T-helper 2 cell (primary cell): Measurements from ENCODE around the gene PRKCZ.
"Not testable (repeated sequence)": the region's sequence is repeated elsewhere in the genome, so short reads cannot be mapped to it uniquely, and the experiment has no call there.

Experiments
- DNase-seq, 5 experiments: peaks; one replicate each; pipeline versions ENCODE4 v3.0.0 to v3.0.0-alpha.2; 2012 to 2022

The PRKCZ gene

DNA sequence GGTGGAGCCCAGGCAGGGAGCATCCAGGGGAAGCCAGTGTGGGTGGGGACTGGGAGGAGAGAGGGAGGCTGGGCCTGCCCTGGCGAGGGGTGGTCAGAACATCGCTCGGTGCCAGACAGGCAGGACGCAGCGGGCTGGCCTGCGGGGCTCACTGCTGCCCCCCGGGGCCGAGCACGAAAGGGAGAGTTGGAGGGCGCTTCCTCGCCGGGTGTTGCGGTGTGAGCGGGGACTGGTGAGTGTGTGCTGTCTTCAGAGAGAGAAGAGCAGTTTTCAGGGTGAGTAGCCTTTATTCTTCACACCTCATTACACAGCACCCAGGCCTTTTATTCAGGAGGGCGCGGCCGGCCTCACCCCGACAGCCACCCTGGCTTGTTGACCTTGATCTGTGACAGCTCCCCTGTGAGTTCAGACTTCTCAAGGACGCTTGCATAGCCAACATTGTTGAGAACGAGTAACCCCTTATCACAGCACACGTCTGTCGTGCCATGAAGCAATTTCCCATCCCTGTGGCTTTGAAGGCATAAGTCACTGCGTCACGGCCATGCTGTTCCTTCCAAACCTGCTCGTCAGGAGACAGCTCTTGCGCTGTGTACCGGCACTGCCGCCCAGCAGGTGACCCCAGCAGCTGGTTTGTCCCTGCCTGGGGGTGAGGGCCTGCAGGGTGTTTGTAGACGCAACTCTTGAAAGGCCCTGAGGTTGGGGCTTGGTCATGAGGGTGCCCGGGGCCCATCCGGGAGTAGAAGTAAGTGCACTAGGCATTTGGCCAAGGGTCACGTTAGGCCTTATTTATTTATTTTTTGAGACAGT is 54.6 kb downstream of the PRKCZ start:
- DNase-seq = no peak

DNA sequence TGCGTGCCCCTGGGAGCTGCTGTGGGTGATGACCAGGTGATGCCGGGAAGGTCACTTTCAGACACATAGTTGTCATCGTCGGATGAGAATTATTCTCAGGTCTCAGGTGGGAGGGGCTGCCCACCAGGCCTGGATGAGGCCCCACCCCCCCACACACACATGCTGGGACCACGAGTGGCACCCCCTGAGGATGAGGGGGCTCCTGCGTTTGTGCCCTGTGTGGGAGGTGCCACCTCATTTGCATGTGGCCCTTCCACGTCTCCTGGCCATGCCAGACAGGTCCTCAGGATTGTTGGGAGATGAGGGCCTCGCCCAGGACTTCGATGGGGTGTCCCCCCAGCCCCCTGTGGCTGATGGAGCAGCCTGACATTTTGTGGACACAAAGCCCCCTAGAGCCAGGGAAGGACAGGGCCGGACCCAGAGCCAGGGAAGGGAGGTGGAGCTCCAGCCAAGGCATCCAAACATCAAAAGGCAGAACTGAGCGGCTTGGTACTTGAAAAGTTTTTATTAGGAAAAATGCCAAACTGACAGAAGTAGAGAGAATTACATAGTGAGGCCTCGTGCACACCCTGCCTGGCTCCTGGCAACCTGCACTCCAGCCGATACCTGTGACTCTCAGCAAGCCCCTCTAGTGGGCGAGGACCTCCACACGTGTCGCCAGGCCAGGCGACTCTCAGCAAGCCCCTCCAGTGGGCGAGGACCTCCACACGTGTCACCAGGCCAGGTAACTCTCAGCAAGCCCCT is 55.7 kb downstream of the PRKCZ start:
- DNase-seq = no peak

- DNase-seq = no peak
Observed at GRCh38 chr1:2106659-2107405, 56.6 kb downstream of the PRKCZ start.

DNA sequence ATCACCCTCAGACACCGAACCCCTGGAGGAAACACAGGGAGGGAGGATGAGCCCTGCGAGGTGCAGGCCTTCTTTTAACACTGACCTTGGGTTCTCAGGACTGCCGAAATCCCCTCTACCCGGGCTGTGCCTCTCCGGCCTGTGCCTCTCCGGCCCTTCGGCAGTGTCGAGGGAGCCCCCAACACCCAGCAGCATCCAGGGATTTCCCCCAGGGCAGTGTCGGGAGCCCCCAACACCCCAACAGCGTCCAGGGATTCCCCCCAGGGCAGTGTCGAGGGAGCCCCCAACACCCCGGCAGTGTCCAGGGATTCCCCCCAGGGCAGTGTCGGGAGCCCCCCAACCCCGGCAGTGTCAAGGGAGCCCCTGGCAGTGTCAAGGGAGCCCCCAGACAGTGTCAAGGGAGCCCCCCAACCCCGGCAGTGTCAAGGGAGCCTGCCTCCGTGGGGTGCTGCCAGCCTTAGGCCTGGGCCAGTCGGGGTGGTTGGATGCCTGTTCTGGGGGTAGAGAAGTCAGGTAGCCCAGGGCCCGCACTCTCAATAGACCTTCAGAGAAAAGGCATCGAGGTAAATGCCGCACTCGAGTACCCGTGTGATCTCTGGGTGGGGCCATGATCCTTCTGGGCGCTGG is 57.5 kb downstream of the PRKCZ start:
- DNase-seq = no peak

DNA sequence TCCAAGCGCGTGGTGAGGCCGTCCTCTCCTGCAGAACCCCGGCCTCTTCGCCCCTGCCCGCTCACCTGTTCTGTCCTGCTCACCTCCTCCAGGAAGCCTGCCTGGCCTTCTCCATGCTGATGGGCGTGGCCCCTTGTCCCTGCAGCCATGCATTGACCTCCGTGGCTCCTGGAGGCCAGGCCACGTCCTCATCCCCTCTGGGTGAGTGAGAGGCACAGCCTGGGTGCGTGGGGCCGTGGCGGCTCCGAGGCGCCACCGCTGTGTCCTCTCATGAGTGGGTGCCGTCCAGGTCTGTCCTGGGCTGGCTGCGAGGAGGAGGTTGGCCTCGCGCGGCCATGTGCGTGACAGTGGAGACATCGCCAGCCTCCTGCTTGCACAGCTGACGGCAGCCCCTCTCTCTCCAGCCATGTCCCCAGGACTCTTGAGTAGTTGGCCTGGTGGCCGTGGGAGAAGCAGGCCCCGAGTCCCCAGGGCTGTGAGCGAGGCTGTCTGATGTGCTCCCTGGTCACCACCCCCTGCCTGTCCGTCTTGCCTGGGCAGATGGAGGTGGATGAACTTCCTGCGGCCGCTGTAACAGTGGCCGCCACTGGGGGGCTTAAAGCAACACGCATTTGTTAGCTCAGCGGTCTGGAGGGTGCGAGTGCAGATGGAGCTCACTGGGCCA is 58.1 kb downstream of the PRKCZ start:
- no peak for DNase-seq

DNA sequence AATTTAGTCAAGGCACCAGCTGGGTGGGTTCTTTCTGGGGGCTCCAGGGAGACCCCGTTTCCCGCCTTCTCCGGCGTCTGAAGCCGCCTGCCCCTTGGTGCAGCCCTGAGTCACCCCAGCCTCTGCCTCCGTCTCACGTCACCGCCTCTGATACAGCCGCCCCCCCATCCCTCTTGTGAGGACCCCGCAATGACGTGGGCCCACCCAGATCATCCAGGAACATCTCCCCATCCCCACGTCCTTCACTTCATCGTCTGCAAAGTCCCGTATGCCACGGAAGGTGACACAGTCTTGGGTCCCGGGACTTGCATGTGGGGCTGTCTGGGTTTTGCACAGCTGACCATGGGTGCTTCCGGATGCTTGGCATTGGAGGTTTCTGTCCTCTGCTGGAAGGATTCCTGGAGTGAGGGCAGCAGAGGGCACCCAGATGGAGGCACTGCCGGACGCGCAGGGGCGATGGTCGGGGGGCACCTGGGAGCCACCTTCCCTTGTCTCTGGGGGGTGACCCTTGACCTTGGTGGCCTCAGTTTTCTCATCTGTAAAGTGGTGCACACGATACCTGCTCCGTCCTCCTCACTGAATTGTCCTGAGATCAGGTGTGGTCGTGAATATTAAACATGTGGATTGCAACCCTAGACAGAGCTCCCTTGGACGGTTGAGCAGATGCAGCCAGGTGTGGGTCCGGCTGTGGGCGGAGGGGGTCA is 58.8 kb downstream of the PRKCZ start:
- no peak for DNase-seq

GRCh38 chr1:2109581-2110021 is 59.4 kb downstream of the PRKCZ start:
- no peak for DNase-seq

- DNase-seq = no peak
Observed at GRCh38 chr1:2110191-2110737, 60.1 kb downstream of the PRKCZ start.

DNA sequence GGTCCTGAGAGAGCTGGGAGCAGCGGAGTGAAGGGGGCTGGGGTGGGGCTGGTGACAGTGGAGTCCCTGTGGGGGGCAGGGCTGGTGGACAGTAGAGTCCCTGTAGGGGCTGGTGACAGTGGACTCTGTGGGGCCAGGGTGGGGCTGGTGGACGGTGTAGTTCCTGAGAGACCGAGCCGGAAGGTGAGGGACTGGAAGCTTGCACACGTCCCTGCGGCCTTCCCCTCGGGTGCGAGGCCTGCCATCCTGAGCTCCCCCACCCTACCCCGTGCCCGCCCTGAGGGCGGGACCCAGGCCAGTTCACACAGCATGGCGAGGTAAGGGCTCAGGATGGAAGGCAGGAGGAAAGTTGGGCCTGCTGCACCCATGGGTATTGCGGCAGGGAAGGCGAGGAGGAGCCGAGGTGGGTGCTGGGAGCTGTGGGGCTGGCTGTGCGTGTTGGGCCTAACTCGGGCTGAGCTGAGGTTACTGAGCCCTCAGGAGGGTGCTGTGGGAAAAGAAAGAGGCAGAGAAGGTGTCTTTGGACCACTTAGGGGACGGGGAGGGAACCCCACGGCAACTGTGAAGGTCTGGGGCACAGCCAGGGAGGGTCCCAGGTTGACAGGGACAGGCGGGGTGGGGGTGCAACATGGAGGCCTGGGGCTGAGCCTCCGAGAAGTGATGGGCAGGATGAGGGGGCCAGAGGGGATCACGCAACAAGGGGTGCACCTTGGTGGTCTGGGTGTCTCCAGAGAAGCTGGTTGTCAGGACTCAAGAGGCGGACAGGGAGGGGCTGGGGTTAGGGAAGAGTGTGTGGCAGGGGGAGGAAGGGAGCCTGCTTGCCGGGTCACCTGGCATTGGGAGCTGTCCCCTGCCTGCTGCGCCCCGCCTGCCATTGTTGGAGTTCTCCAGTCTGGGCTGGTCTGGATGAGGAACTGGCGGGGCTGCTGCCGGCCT is 60.8 kb downstream of the PRKCZ start:
- DNase-seq = no peak

DNA sequence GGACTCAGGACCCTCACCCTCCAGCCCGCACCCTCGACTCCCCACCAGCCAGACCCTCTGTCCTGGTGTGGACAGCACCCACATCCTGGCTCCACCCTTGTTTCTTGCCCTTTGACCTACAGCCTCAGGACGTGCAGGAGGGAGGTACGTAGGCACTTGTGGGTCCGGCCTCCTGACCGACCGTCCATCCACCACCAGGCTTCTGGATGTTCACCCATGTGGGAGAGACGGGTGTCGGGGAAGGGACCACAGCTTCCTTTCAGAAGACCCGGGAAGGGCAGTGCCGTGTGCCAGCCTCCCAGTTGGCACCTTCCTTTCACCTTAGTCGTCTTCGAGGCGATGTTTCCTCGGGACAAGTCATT is 61.4 kb downstream of the PRKCZ start:
- DNase-seq = no peak

DNA sequence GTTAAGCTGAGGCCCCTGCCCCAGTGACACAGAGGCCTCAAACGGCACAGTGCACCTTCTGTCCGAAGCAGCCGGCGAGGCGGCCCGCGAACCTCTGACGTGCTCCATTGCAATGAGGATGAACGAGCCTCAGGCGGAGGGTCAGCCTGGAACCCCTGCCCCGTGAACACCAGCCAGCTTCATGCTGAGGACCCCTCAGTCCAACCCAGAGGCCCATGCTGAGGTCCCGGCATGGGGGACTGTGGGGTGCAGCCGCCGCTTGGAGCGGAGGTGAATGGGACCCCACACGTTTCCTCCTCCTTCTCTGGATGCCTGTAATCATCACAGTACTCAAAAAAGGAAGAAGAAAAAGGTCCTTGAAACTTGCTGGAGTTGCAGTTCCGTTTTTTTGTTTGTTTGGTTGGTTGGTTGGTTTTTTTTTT is 62.1 kb downstream of the PRKCZ start:
- DNase-seq = no peak

- DNase-seq = no peak
Observed at GRCh38 chr1:2113620-2114135, 63.5 kb downstream of the PRKCZ start.

DNA sequence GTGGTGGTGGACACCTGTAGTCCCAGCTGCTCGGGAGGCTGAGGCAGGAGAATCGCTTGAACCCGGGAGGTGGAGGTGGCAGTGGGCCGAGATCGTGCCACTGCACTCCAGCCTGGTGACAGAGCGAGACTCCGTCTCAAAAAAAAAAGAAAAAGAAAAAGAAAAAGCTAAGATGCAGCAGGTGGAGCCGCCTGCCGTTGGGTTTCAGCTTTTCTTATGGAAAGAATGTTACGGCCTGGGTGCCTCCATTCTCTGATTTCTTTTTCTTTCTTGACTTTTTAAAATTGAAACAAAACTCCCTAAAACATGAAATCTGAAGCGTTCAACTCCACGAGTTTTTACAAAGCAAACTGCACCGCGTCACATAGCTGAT is 64.4 kb downstream of the PRKCZ start:
- DNase-seq = not testable (repeated sequence)

- DNase-seq = no peak
Observed at GRCh38 chr1:2115008-2115641, 64.9 kb downstream of the PRKCZ start.

GRCh38 chr1:2115702-2116341 is 65.6 kb downstream of the PRKCZ start:
- no peak for DNase-seq

- DNase-seq = no peak
Observed at GRCh38 chr1:2119886-2120285, 69.7 kb downstream of the PRKCZ start.

DNA sequence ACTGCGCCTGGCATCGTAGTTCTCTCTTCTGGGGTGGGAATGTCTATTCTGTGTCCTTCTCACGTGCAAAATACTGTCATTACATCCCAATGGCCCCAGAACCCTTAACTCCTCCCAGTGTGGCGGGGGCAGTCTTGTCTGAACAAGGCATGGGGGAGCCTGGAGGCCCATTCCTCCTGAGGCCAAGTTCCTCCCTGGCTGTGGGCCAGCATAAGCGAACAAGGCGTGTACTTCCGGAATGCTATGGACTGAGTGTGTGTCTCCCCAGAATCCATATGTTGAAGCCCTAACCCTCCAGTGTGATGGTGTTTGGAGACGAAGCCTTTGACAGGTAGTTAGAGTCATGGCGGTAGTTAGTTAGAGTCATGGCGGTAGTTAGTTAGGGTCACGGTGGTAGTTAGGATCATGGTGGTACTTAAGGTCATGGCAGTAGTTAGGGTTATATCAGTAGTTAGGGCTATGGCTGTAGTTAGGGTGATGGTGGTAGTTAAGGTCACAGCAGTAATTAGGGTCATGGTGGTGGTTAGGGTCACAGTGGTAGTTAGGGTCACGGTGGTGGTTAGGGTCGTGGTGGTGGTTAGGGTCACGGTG is 71.0 kb downstream of the PRKCZ start:
- DNase-seq = no peak

- not testable (repeated sequence) for DNase-seq
Observed at GRCh38 chr1:2121794-2122193, 71.6 kb downstream of the PRKCZ start.
